ENCODE measurements around the gene GRK7. TPM values are rescaled to one million over a fixed set of nuclear protein-coding genes. Genes with fewer than 3 reads are reported as not detected.

The GRK7 gene
- total and polyA plus RNA-seq, 2 donors from 2014 or later: not detected

- Histone ChIP-seq H3K9ac (ENCODE audit: low read length in 3 of 3) (no peak overlapping the region), H3K4me1 (ENCODE audit: control insufficient read depth in 2 of 3, insufficient read depth in 2 of 3, low read depth in 1 of 3, low read length in 3 of 3) (no peaks in the 10 kb centered on the region), H3K27ac (ENCODE audit: low read depth in 2 of 2, low read length in 2 of 2) (no peak overlapping the region), H3K9me3 (ENCODE audit: control insufficient read depth in 2 of 3, insufficient read depth in 1 of 3, low read length in 3 of 3) (no peaks in the 10 kb centered on the region), H3K36me3 (ENCODE audit: control insufficient read depth in 2 of 3, insufficient read depth in 3 of 3, low read length in 3 of 3) (no peaks in the 10 kb centered on the region), H3K27me3 (ENCODE audit: control insufficient read depth, insufficient read depth, low read length) (no peaks in the 10 kb centered on the region), H3K4me3 (ENCODE audit: low read length in 3 of 3) (no peak overlapping the region)
- DNase-seq (no peak), FAIRE-seq (no peak)
- intact Hi-C loops (cut with DNase I): no loop called here
- no peak for TF ChIP-seq CTCF (IDR thresholded peaks at IDR 0.05; ENCODE audit: borderline replicate concordance, extremely low read depth, insufficient read depth)
These were observed 27.0 kb downstream of the GRK7 start for GRCh38 chr3:141790171-141790570.

- H3K27ac ChIP-seq (ENCODE audit: low read depth in 2 of 2, low read length in 2 of 2): no peak overlapping the region
- intact Hi-C loops (cut with DNase I): no loop called here
- H3K4me3 ChIP-seq (ENCODE audit: low read length in 3 of 3): no peak overlapping the region
- H3K9me3 ChIP-seq (ENCODE audit: control insufficient read depth in 2 of 3, insufficient read depth in 1 of 3, low read length in 3 of 3): no peaks in the 10 kb centered on the region
- H3K27me3 ChIP-seq (ENCODE audit: control insufficient read depth, insufficient read depth, low read length): no peaks in the 10 kb centered on the region
- no peak overlapping the region for H3K9ac ChIP-seq (ENCODE audit: low read length in 3 of 3)
- H3K4me1 ChIP-seq (ENCODE audit: control insufficient read depth in 2 of 3, insufficient read depth in 2 of 3, low read depth in 1 of 3, low read length in 3 of 3): peaks cover 0 to 7% (median 2%) of the 10 kb centered on the region in 3 donors
- no peak for TF ChIP-seq CTCF (IDR thresholded peaks at IDR 0.05; ENCODE audit: borderline replicate concordance, extremely low read depth, insufficient read depth)
- no peak for DNase-seq
- no peaks in the 10 kb centered on the region for H3K36me3 ChIP-seq (ENCODE audit: control insufficient read depth in 2 of 3, insufficient read depth in 3 of 3, low read length in 3 of 3)
- FAIRE-seq: no peak
These were observed 29.3 kb downstream of the GRK7 start for GRCh38 chr3:141792495-141792894.

GRCh38 chr3:141793476-141794260 is 30.5 kb downstream of the GRK7 start:
- no peak for TF ChIP-seq CTCF (IDR thresholded peaks at IDR 0.05; ENCODE audit: borderline replicate concordance, extremely low read depth, insufficient read depth)
- Histone ChIP-seq H3K36me3 (ENCODE audit: control insufficient read depth in 2 of 3, insufficient read depth in 3 of 3, low read length in 3 of 3) (no peaks in the 10 kb centered on the region), H3K27me3 (ENCODE audit: control insufficient read depth, insufficient read depth, low read length) (no peaks in the 10 kb centered on the region), H3K9me3 (ENCODE audit: control insufficient read depth in 2 of 3, insufficient read depth in 1 of 3, low read length in 3 of 3) (no peaks in the 10 kb centered on the region), H3K27ac (ENCODE audit: low read depth in 2 of 2, low read length in 2 of 2) (no peak overlapping the region), H3K4me3 (ENCODE audit: low read length in 3 of 3) (no peak overlapping the region), H3K4me1 (ENCODE audit: control insufficient read depth in 2 of 3, insufficient read depth in 2 of 3, low read depth in 1 of 3, low read length in 3 of 3) (peaks cover 3 to 14% (median 13%) of the 10 kb centered on the region in 3 donors), H3K9ac (ENCODE audit: low read length in 3 of 3) (no peak overlapping the region)
- FAIRE-seq (no peak), DNase-seq (no peak)
- intact Hi-C loops (cut with DNase I): no loop called here
